Occipital lobe (tissue), 2 donors: ENCODE measurements around the gene STXBP2. TPM values are rescaled to one million over a fixed set of nuclear protein-coding genes. Genes with fewer than 3 reads are reported as not detected.

Experiments used
- DNase-seq: peaks from one replicate; lab custom pipeline; 2025; lab: John Stamatoyannopoulos, UW
- total RNA-seq: library from RNA; depleted of rRNA; stranded (reverse); fragments of >200 nt; gene quantifications from one replicate; pipeline ENCODE4 v1.2.3, GENCODE V29; 2014

STXBP2 gene
- 3.0 TPM for total RNA-seq

DNA sequence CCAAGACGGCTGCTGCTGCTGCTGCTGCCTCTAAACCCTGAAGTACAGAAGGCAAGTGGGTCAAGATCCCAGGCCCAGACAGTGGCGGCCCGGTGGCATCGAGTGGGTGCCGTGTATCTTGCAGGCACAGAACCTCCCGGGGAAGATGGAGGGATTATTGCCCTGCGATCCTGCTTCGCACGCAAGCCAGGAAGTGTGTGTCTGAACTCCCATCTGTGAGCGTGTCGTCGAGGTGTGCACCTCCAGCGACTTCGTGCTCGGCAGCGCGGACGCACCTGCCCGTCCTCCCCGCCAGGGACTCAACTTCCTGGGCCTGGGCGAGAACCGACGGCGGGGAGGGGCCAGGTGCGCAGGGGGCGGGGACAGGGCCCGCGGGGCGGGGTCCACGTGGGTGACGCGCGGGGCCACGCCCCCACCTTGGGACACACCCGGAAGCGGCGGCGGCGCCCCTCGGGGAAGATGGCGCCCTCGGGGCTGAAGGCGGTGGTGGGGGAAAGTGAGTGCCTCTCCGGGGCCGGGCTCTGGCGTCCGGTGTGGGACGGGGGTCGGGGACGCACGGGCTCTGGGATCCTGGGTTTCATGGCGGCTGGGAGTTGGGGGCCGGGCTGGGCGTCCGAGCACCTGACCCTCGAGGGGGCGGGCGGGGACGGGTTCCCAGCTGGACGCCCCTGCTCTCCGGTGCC lies at the start of gene STXBP2:
Gene STXBP2, plus strand, starts transcription at position 420 of the 683 bp plus-strand sequence. Its CDS starts 40 bp downstream, at position 460.
- DNase-seq: no peak

DNA sequence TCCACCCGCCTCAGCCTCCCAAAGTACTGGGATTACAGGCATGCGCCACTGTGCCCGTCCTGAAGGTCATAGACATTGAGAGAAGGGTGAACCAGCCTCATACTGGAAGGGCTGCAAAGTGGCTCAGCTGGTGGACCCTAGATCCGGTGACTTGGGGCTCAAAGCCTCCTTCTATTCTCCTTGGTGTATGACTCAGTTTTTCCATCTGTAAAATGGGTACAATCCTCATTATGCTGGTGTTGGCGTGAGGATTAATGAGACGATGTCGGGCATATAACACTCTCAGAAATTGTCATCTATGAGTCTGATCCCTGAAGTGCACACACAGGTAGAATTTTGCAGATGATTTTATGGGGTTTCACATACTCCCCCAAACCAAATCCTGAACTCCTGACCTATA lies 47.1 kb upstream of the STXBP2 start:
- DNase-seq: no peak

DNA sequence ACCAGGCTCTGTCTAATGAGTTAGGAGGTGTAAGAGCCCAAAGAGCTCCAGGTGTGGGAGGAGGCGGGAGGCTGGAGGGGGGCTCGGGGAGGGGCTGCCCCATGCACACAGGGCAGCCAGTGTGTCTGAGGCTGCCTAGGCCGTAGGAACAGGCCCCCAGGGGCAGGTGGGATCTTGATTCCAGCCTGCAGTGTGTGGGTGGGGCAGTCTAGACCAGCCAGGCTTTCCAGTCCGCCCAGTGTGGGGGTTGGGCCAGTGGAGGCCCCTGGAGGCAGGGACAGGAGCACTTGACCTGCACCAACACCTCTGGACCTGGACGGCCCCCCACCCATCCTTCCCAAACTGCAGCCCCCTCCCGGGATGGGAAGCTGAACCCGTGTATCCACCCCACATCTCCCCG lies 46.7 kb upstream of the STXBP2 start:
- DNase-seq: no peak

DNA sequence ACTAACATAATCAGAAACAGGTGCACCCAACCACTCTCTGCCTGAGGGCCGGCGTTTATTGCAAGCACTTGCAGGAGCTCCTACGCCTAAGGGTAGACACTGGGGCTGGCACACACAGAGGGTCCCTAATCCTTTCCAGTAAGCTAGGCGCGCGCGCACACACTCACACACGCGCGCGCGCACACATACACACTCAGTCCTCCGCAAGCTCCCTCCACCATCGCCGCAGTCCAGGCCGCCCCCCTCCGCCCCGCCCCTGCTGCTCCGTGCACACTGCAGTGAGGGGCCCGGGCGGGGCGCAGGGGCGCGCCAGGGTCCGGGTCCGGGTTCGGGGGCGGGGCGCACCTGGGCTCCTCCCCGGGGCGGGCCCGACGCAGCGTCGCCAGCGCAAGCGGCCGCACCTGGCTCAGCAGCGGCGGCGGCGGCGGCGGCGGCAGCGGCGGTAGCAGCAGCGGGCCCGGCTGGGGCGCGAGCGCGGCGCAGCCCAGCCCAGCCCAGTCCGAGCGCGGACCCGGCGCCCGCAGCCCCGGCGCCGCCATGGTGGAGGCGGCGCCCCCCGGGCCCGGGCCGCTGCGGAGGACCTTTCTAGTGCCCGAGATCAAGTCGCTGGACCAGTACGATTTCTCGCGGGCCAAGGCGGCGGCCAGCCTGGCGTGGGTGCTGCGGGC lies 41.3 kb upstream of the STXBP2 start, which contains the start of gene CAMSAP3:
Gene CAMSAP3, plus strand, starts transcription at position 398 of the 668 bp plus-strand sequence. Its CDS starts 140 bp downstream, at position 538.
- no peak for DNase-seq

DNA sequence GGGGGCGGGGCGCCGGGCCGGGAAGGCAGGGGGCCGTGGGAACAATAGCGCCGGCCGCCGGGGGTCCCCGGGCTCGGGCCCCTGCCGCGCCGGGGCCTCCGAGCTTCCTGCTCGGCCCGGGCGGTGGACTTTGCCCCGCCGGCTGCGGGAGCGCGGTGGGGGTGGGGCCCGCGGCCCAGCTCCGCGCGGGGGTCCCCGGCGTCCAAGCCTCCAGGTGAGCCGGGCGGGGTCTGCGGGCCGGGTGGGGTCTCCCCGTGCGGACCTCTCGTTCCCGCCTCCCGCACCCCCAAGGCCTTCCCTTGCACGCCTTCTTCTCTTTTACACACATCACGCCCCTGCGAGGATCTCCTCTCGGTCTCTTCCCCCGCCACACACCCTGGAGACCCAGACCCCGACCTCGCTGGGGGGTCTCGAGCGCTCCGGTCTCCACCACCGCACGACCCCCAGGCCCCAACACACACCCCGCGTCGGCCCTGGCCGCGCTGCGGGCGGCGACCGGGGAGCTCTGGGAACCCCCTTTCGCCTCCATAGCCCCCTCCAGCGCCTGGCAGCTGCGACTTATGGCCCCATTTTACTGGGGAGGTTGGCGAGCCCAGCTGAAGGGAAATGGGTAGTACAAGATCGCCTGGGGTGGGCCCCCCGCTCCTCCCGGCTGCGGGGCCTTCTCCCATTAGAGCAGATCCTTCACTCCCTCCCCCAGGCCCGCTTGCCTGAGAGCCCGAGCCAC lies 40.5 kb upstream of the STXBP2 start:
- no peak for DNase-seq

DNA sequence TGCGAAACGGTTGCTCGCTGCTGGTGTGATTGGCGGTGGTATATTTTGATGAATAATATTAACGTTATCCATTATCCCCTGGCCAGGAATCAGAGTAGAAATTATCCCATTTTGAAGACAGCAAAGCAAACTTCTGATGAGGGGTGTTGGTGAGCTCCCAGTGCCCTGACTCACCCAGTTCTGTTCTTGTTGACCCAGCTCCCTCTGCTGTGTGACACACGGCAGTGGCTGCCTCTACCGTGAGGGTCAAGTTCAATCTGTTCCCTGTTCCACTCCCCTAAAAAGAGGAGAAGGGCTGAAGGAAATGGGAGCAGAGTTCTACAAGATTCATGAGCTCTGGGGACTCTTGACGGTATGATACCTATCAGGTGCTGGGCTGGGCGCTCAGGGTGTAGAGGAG lies 39.2 kb upstream of the STXBP2 start:
- no peak for DNase-seq

DNA sequence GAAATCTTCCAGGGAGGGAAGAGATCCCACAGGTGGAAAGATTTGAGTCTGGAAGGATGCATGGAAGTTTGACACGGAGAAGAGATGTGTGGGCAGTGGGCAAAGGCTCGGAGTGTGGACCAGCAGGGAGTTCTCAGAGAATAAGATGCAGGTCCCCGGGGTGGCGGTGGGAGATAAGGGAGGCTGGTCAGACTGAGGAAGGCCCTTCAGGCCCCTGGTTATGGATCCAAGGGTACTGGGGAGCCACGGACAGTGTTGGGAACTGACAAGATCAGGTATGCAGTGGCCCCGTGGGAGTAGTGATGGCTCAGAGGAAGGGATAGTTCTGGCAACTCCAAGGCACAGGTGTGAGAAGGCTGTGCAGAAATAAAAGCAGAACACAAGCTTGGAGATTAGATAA lies 38.7 kb upstream of the STXBP2 start:
- no peak for DNase-seq

DNA sequence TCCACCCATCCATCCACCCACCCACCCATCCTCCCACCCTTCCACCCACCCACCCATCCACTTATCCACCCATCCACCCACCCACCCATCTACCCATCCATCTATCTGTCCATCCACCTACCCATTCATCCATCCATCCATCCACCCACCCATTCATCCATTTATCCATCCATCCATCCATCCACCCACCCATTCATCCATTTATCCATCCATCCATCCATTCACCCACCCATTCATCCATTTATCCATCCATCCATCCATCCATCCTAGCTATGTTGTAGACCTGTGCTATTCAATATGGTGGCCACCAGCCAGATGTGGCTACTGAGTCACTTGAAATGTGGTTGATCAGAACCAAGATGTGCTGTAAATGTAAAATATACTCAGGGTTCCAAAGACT lies 36.2 kb upstream of the STXBP2 start:
- no peak for DNase-seq

DNA sequence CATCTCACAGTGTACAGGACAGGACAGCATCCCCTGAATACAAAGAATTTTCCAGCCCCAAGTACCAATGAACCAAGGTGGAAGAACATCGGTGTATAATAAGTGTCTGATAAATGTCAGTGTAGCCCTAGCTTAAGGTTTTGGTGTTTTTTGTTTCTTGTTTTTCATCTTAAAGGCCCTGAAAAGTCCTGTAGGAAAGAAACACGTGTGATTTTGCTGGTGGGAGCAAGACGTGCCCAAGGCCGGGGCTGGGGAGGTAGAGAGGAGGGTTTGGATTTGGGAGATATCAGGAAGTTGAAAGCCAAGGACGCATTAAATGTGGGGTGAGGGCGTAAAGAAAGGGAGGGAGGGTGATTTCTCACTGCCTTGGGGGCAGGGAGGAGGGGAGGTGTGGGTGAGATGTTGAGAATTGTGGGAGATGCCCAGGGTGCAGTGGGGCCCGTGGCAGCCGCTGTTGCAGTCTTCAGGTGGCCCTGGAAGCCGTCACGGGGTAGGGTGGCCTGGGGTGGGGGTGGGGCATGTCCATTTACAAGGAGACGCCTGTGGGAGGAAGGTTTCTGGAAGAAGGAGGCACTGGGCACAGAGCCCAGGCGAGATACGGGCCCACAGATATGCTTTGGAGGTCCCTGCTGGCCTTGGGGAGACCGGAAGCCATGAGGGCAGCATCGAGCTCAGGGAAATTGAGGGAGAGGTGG lies 34.5 kb upstream of the STXBP2 start:
- DNase-seq: no peak

DNA sequence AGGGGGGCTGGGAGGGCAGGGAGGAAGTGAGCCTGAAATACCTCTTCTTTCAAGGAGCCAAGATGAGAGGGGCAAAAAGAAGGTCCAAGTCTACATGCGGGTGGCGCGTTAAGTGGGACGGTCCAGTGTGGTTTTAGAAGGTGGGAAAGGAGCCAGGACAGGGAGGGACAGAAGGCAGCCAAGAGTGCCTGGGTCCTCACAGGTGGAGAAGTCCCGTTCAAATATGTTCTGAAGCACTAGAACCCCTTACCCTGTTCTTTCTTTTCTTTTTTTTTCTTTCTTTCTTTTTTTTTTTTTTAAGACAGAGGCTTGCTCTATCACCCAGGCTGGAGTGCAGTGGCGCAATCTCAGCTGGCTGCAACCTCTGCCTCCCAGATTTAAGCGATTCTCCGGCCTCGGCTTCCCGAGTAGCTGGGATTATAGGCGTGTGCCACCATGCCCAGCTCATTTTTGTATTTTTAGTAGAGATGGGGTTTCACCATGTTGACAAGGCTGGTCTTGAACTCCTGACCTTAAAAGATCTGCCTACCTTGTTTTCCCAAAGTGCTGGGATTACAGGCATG lies 33.9 kb upstream of the STXBP2 start:
- no peak for DNase-seq

DNA sequence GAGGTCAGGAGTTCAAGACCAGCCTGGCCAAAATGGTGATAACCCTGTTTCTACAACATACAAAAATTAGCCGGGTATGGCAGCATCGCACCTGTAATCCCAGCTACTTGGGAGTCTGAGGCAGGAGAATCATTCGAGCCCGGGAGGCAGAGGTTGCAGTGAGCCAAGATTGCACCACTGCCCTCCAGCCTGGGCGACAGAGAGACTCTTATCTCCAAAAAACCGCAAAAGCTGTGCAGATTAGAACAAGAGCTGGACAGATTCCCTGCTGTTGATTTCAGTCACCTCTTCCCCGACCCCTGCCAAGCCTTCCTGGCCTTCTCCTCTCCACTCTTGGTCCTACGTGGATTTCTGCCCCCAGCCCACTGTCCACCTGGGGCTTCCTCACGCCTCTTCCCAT lies 33.0 kb upstream of the STXBP2 start:
- no peak for DNase-seq

DNA sequence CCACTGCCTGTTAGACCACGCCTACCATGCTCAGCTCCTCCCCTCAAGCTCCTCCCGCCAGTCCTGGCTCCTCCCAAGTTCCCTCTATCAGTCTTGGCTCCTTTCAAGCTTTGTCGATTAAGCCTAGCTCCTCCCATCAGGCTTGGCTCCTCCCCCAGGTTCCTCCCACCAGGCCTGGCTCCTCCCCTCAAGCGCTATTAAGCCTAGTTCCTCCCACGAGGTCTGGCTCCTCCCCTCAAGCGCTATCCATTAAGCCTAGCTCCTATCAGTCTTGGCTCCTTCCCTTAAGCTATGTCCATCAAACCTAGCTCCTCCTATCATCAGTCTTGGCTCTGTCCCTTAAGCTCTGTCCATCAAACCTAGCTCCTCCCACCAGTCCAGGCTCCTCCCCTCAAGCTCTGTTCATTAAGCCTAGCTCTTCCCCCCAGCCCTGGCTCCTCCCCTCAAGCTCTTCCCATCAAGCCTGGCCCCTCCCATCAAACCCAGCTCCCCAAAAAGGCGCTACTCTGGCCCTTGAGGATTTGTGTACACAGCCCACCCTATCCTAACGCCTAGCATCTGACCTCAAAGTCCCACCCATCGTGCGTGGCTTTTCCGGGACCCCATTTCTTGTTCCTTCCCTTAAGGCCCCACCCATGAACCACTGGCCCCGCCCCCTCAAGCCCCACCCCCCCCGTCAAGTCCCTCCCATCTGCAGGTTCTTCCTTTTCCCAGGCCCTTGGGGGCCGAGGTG lies 31.3 kb upstream of the STXBP2 start:
- DNase-seq: no peak

DNA sequence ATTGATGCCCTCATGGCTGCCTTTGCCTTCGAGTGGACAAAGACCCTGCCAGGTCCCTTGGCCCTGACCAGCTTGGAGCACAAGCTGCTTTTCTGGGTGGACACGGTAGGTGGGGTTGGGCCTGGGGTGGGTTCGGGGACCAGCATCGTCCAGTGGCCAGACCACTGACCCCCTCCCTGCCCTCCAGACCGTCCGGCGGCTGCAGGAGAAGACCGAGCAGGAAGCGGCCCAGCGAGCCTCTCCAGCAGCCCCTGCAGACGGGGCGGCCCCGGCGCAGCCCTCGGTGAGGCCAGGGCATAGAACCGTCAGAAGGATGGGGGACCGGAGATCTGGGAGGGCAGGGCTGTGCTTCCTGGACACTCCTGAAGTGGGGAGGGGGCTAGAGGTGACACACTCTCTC lies 30.6 kb upstream of the STXBP2 start:
- no peak for DNase-seq

DNA sequence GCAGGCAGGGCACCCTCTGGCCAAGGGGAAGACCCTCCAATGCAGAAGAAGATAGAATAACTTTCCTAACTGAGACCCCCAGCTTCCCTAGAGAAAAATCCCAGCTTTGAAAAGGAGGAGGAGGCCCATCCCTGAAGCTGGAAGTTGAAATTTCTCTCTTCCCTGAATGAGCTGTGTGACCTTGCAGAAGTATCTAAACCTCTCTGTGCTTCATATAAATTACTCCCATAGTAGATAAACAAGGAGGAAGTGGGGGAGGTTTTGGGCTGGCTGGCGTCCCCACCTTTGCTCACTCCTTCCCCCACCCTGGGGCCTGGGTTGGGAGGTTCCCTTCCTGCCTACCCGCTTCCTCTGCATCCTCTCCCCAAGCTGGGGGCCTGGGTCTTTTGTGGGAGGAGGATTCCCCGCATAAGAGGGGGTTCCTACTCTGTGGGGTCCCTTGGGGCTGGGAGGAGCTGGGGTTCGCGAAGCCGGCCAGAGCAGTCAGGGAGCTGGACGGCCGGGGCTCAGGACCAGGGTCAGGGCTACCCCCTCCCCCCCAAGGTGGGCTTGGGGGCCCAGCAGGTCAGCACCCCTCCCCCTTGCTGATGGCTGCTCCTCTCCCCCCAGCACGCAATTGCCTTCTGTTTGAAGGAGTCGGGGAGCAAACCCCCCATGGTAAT lies 29.6 kb upstream of the STXBP2 start:
- DNase-seq: no peak

DNA sequence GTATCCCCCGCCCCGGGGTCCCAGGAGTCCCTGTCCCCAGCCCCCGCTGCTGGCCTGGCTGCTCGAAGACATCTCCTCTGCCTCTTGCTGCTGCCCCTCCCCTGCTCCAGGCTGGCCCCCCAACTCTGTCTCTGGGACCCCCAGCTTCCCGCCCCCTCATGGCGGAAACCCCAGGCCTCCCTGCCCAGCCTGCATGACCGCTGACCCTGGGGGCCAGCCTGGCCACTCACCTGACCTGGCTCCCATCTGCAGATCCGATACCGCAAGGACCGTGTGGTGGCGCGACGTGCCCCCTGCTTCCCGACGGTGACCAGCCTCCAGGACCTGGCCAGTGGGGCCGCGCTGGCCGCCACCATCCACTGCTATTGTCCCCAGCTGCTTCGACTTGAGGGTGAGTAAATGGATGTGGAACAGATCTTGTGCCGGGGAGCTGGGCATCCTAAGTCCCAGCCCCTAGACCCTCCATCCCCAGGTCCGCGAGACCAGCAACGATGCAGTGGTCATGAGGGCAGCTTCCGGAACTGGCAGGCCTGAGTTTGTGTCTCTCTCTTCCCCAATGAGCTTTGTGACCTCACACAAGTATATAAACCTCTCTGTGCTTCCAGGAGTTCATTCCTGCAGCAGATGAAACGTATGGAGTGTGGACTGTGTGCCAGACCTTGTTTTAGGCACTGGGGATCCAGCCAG lies 28.9 kb upstream of the STXBP2 start:
- DNase-seq: no peak

DNA sequence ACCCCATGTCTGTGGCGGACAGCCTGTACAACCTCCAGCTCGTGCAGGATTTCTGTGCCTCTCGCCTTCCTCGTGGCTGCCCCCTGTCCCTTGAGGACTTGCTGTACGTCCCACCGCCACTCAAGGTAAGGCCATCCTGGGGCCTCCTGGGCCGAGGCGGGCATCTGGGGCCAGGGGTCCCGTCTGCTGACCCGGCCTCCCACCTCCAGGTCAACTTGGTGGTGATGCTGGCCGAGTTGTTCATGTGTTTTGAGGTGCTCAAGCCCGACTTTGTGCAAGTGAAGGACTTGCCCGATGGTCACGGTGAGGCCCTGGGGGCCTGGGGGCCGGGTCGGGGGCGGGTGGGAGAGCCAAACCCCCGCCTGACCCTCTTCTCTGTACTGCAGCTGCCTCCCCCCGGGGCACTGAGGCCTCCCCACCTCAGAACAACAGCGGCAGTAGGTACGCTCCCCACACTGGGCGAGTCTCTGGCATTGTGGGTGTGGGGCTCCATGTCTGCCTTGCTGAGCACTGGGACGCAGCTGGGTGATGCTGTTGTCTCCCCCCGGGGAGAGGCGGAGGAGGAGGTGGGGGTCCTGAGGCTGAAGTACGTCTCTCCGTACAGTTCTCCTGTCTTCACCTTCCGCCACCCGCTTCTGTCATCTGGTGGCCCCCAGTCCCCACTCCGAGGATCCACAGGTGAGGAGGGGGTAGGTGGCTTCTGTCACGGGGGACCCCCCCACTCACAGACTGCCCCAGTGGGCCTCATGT lies 26.2 kb upstream of the STXBP2 start:
- DNase-seq: no peak

DNA sequence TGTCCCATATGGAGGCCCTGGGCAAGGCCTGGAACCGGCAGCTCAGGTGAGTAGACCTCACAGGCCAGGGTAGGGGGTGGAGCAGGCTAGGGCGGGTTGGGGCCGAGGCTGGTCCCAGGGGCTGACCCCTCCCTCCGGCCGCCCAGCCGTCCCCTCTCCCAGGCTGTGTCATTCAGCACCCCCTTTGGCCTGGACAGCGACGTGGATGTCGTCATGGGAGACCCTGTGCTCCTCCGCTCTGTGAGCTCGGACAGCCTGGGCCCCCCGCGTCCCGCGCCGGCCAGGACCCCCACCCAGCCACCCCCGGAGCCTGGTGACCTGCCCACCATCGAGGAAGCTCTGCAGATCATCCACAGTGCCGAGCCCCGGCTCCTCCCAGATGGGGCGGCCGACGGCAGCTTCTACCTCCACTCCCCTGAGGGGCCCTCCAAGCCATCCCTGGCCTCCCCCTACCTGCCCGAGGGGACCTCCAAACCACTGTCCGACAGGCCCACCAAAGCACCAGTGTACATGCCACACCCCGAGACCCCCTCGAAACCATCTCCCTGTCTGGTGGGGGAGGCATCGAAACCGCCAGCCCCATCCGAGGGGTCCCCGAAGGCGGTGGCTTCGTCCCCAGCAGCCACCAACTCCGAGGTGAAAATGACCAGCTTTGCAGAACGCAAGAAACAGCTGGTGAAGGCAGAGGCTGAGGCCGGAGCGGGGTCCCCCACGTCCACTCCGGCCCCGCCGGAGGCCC lies 25.2 kb upstream of the STXBP2 start:
- no peak for DNase-seq
